HCT116 (cell line): ENCODE results near the gene ANKDD1A. TPM values are rescaled to one million over a fixed set of nuclear protein-coding genes. Genes with fewer than 3 reads are reported as not detected.

Experiments
- ATAC-seq: fragments of 200-7000 bp; cut with Tn5 transposase; 2 replicates; pipeline ENCODE4 v1.9.1; 2020; ENCODE audit warnings: mild to moderate bottlenecking, moderate library complexity
- BruUV-seq: library from RNA; stranded (reverse); fragments of 400-500 nt; replicated peaks from 2 replicates; lab custom pipeline; 2021; lab: Mats Ljungman, UMichigan
- CTCF ChIA-PET: fragments of 300-600 bp; sonication (Branson Sonifier 250); formaldehyde crosslinking; loops from one replicate; lab custom pipeline; 2021; ENCODE audit warnings: antibody characterized with exemption; lab: Charles Lee
- POLR2A ChIA-PET: fragments of 300-600, 350-600 bp; sonication (Branson Sonifier 250); formaldehyde crosslinking; loops from one replicate; lab custom pipeline; 2021; ENCODE audit warnings: antibody characterized with exemption; lab: Charles Lee
- RAD21 ChIA-PET, 2 experiments: fragments of 300-600 bp; sonication (Branson Sonifier 250); formaldehyde crosslinking; loops; one replicate each; lab custom pipeline; 2023; ENCODE audit warnings: low total read pairs in 2 of 2; ENCODE audit not compliant: uncharacterized antibody in 2 of 2, unreplicated experiment in 2 of 2, low non-redundant PET in 1 of 2; lab: Charles Lee
- DNase-seq: peaks from one replicate; pipeline ENCODE4 v3.0.0-alpha.2; 2010; ENCODE audit warnings: low read depth, low spot score
- H2AFZ ChIP-seq: fragments of 200-600 bp; shearing (Covaris generic), sonication (generic); 2 replicates; pipeline ENCODE4 v1.6.1; 2017; ENCODE audit warnings: low read depth, mixed run types, mixed read lengths, antibody characterized with exemption, low read length; ENCODE audit not compliant: poor library complexity, severe bottlenecking
- H3K27ac ChIP-seq: 2 replicates; pipeline ENCODE4 v1.5.1; 2012; ENCODE audit warnings: low read depth, low read length
- H3K27me3 ChIP-seq: fragments of 200-600 bp; sonication (generic); 2 replicates; pipeline ENCODE4 v1.6.1; 2016; ENCODE audit warnings: mixed run types, low read length, mixed read lengths; ENCODE audit not compliant: insufficient read depth
- H3K36me3 ChIP-seq, 2 experiments: fragments of 200-500 bp in 1 of 2; fragments of 200-600 bp in 1 of 2; sonication (Bioruptor generic) in 1 of 2; sonication (generic) in 1 of 2; 2 replicates each; pipeline versions ENCODE4 v1.5.1 to v1.6.1; 2014 to 2016; ENCODE audit warnings: low read length in 2 of 2, inconsistent platforms in 1 of 2, mixed read lengths in 1 of 2, mixed run types in 1 of 2; ENCODE audit not compliant: insufficient read depth in 2 of 2, control insufficient read depth in 1 of 2
- H3K4me1 ChIP-seq, 2 experiments: fragments of 200-600 bp in 1 of 2; sonication (generic) in 1 of 2; 2 replicates each; pipeline versions ENCODE4 v1.5.1 to v1.6.1; 2012 to 2017; ENCODE audit warnings: low read length in 2 of 2, inconsistent platforms in 1 of 2, mild to moderate bottlenecking in 1 of 2, mixed read lengths in 1 of 2, mixed run types in 1 of 2, moderate library complexity in 1 of 2; ENCODE audit not compliant: insufficient read depth in 2 of 2, control insufficient read depth in 1 of 2
- H3K4me2 ChIP-seq: fragments of 200-600 bp; sonication (generic); 2 replicates; pipeline ENCODE4 v1.6.1; 2017; ENCODE audit warnings: mixed run types, low read length, mixed read lengths
- H3K4me3 ChIP-seq, 2 experiments: fragments of 200-600 bp in 1 of 2; sonication (generic) in 1 of 2; replicated peaks in 1 of 2; 2 replicates each; pipeline ENCODE4 v1.5.1; 2011 to 2016; ENCODE audit warnings: low read length in 2 of 2, control low read depth in 1 of 2, low read depth in 1 of 2, mild to moderate bottlenecking in 1 of 2, mixed read lengths in 1 of 2, mixed run types in 1 of 2
- H3K79me2 ChIP-seq: fragments of 200-600 bp; sonication (generic); 2 replicates; pipeline ENCODE4 v1.6.1; 2017; ENCODE audit warnings: mild to moderate bottlenecking, mixed run types, low read length, moderate library complexity, mixed read lengths; ENCODE audit not compliant: insufficient read depth
- H3K9ac ChIP-seq: fragments of 200-600 bp; sonication (generic); 2 replicates; pipeline ENCODE4 v1.6.1; 2016; ENCODE audit warnings: low read length, mixed read lengths
- H3K9me2 ChIP-seq: fragments of 200-600 bp; sonication (generic), shearing (Covaris generic); 2 replicates; pipeline ENCODE4 v1.6.1; 2017; ENCODE audit warnings: mixed run types, mild to moderate bottlenecking, moderate library complexity; ENCODE audit not compliant: insufficient read depth
- H3K9me3 ChIP-seq, 2 experiments: fragments of 200-500 bp in 1 of 2; fragments of 200-600 bp in 1 of 2; sonication (Bioruptor generic) in 1 of 2; sonication (generic) in 1 of 2; 2 replicates each; pipeline ENCODE4 v1.6.1; 2014 to 2017; ENCODE audit warnings: low read length in 2 of 2, mixed read lengths in 2 of 2, inconsistent platforms in 1 of 2, low read depth in 1 of 2, mild to moderate bottlenecking in 1 of 2, mixed run types in 1 of 2, moderate library complexity in 1 of 2; ENCODE audit not compliant: control insufficient read depth in 1 of 2, insufficient read depth in 1 of 2
- H4K20me1 ChIP-seq: fragments of 200-600 bp; sonication (generic), shearing (Covaris generic); 2 replicates; pipeline ENCODE4 v1.6.1; 2017; ENCODE audit warnings: mixed run types, mild to moderate bottlenecking, moderate library complexity; ENCODE audit not compliant: insufficient read depth
- CBX3 ChIP-seq: IDR thresholded peaks from 2 replicates; pipeline ENCODE4 v1.6.1; 2012; ENCODE audit warnings: low read depth
- CEBPB ChIP-seq: IDR thresholded peaks from 2 replicates; pipeline ENCODE4 v1.6.1; 2012; ENCODE audit warnings: low read depth
- CTCF ChIP-seq, 3 experiments: fragments of 200-600 bp in 1 of 3; sonication (generic) in 1 of 3; IDR thresholded peaks in 2 of 3; conservative IDR thresholded peaks in 1 of 3; 2 replicates each; pipeline ENCODE4 v1.5.1; 2012 to 2017; ENCODE audit warnings: low read depth in 2 of 3, low read length in 2 of 3, antibody characterized with exemption in 1 of 3, borderline replicate concordance in 1 of 3, control low read depth in 1 of 3, mild to moderate bottlenecking in 1 of 3, mixed read lengths in 1 of 3, mixed run types in 1 of 3, moderate library complexity in 1 of 3; ENCODE audit not compliant: insufficient read depth in 1 of 3
- EGR1 ChIP-seq: IDR thresholded peaks from 2 replicates; pipeline ENCODE4 v1.6.1; 2012; ENCODE audit warnings: low read depth
- ELF1 ChIP-seq: IDR thresholded peaks from 2 replicates; pipeline ENCODE4 v1.6.1; 2012; ENCODE audit warnings: low read depth, borderline replicate concordance
- EZH2phosphoT487 ChIP-seq: fragments of 200-600 bp; IDR thresholded peaks from 2 replicates; pipeline ENCODE4 v1.6.1; 2018; ENCODE audit warnings: antibody characterized with exemption, borderline replicate concordance
- FOSL1 ChIP-seq: IDR thresholded peaks from 2 replicates; pipeline ENCODE4 v1.6.1; 2012; ENCODE audit warnings: low read depth
- MAX ChIP-seq: IDR thresholded peaks from 2 replicates; pipeline ENCODE4 v1.6.1; 2012
- POLR2A ChIP-seq: IDR thresholded peaks from 2 replicates; pipeline ENCODE4 v1.7.0; 2011; ENCODE audit warnings: borderline replicate concordance; ENCODE audit not compliant: insufficient read depth, insufficient read length; ENCODE audit errors: extremely low read depth
- SIN3A ChIP-seq: IDR thresholded peaks from 2 replicates; pipeline ENCODE4 v1.6.1; 2012; ENCODE audit warnings: low read depth
- SRF ChIP-seq: IDR thresholded peaks from 2 replicates; pipeline ENCODE4 v1.6.1; 2012; ENCODE audit warnings: low read depth
- TCF7L2 ChIP-seq: IDR thresholded peaks from 2 replicates; pipeline ENCODE4 v1.7.0; 2011; ENCODE audit warnings: borderline replicate concordance, inconsistent platforms; ENCODE audit not compliant: insufficient read depth, insufficient read length; ENCODE audit errors: extremely low read depth
- YY1 ChIP-seq: IDR thresholded peaks from 2 replicates; pipeline ENCODE4 v1.6.1; 2011; ENCODE audit warnings: low read length, low read depth, moderate library complexity, mild to moderate bottlenecking; ENCODE audit not compliant: insufficient replicate concordance; ENCODE audit errors: extremely low read depth
- ZBTB33 ChIP-seq: IDR thresholded peaks from 2 replicates; pipeline ENCODE4 v1.6.1; 2011; ENCODE audit warnings: mild to moderate bottlenecking, low read length, moderate library complexity; ENCODE audit not compliant: insufficient replicate concordance; ENCODE audit errors: extremely low read depth
- ZFX ChIP-seq: fragments of 450-650 bp; IDR thresholded peaks from 2 replicates; pipeline ENCODE4 v1.6.1; 2017
- intact Hi-C: fragments of 100-400 bp; cut with micrococcal nuclease; formaldehyde crosslinking; loops from 2 replicates; pipeline ENCODE4 v1.10.0; 2022
- total RNA-seq: library from RNA; stranded (reverse); gene quantifications from one replicate; pipeline ENCODE4 v1.2.1, GENCODE V29; 2021; ENCODE audit not compliant: unreplicated experiment

ANKDD1A gene
- total RNA-seq, 1 experiment from 2014 or later = 8.1 TPM

- TF ChIP-seq CTCF (IDR thresholded peaks at IDR 0.05 in 2 of 3, conservative IDR thresholded peaks at IDR 0.05 in 1 of 3; ENCODE audit: borderline replicate concordance in 1 of 3, insufficient read depth in 1 of 3, low read depth in 2 of 3, low read length in 2 of 3) = no peak
- TF ChIP-seq CEBPB = no peak
- TF ChIP-seq EZH2phosphoT487 = no peak
- TF ChIP-seq EGR1 = no peak
- TF ChIP-seq SIN3A = no peak
- no peak for TF ChIP-seq ZBTB33
These were observed 86.2 kb downstream of the ANKDD1A start (continued) for GRCh38 chr15:64997745-64998375.

GRCh38 chr15:65004993-65005392 lies 93.3 kb downstream of the ANKDD1A start:
- BruUV-seq = no TSS peak
- Histone ChIP-seq H3K9me3 (no peaks in the 10 kb centered on the region), H3K79me2 (no peaks in the 10 kb centered on the region)
- intact Hi-C loops = no loop called here
- ChIA-PET POLR2A (no interaction called here), RAD21 (no interaction called here)
- TF ChIP-seq CTCF (IDR thresholded peaks at IDR 0.05 in 2 of 3, conservative IDR thresholded peaks at IDR 0.05 in 1 of 3; ENCODE audit: borderline replicate concordance in 1 of 3, insufficient read depth in 1 of 3, low read depth in 2 of 3, low read length in 2 of 3) (no peak), SRF (no peak), EZH2phosphoT487 (no peak), YY1 (no peak), ZFX (no peak), POLR2A (no peak), TCF7L2 (no peak), FOSL1 (no peak), MAX (no peak), CBX3 (no peak), EGR1 (no peak), ELF1 (no peak), ZBTB33 (no peak), CEBPB (no peak)
- TF ChIP-seq, all 23 proteins: peak for 0
- DNase-seq (no peak), ATAC-seq (no peak)
- Histone ChIP-seq H3K27me3 (no peaks in the 10 kb centered on the region), H3K27ac (no peak overlapping the region), H3K9me2 (no peaks in the 10 kb centered on the region), H3K4me1 (no peaks in the 10 kb centered on the region), H4K20me1 (no peaks in the 10 kb centered on the region), H2AFZ (no peak overlapping the region), H3K9ac (no peak overlapping the region), H3K4me3 (no peak overlapping the region), H3K36me3 (peaks cover 7 to 9% of the 10 kb centered on the region in 2 experiments), H3K4me2 (no peak overlapping the region)
- CTCF ChIA-PET = no interaction called here
